A673 (cell line): ENCODE results near the gene XPO6. TPM values are rescaled to one million over a fixed set of nuclear protein-coding genes. Genes with fewer than 3 reads are reported as not detected.

Source experiments
- BruUV-seq: library from RNA; stranded (reverse); fragments of 400-500 nt; replicated peaks from 2 replicates; lab custom pipeline; 2021; lab: Mats Ljungman, UMichigan
- CTCF ChIA-PET: fragments of 300-600 bp; sonication (Branson Sonifier 250); formaldehyde crosslinking; loops from one replicate; lab custom pipeline; 2022; ENCODE audit warnings: antibody characterized with exemption; lab: Charles Lee
- POLR2A ChIA-PET: fragments of 300-600 bp; sonication (Branson Sonifier 250); formaldehyde crosslinking; loops from one replicate; lab custom pipeline; 2022; ENCODE audit warnings: antibody characterized with exemption; ENCODE audit not compliant: low non-redundant PET; lab: Charles Lee
- DNase-seq: peaks from one replicate; pipeline ENCODE4 v3.0.0-alpha.2; 2015; ENCODE audit warnings: low spot score
- H3K27ac ChIP-seq: fragments of 200-600 bp; sonication (generic); 2 replicates; pipeline ENCODE4 v1.5.1; 2016; ENCODE audit warnings: mixed run types, low read depth, mild to moderate bottlenecking, mixed read lengths, antibody characterized with exemption, low read length; ENCODE audit not compliant: poor library complexity, severe bottlenecking
- H3K27me3 ChIP-seq: fragments of 200-600 bp; sonication (generic); replicated peaks from 2 replicates; pipeline ENCODE4 v1.6.1; 2017; ENCODE audit warnings: mixed run types, low read depth, mild to moderate bottlenecking, mixed read lengths, antibody characterized with exemption, low read length; ENCODE audit not compliant: insufficient read depth, poor library complexity
- H3K36me3 ChIP-seq: fragments of 200-600 bp; sonication (generic); 2 replicates; pipeline ENCODE4 v1.6.1; 2016; ENCODE audit warnings: mixed run types, mild to moderate bottlenecking, mixed read lengths, antibody characterized with exemption, low read length; ENCODE audit not compliant: insufficient read depth, poor library complexity, severe bottlenecking
- H3K4me1 ChIP-seq: fragments of 200-600 bp; sonication (generic); 2 replicates; pipeline ENCODE4 v1.6.1; 2017; ENCODE audit warnings: mixed run types, mild to moderate bottlenecking, mixed read lengths, antibody characterized with exemption, low read length; ENCODE audit not compliant: insufficient read depth, poor library complexity, severe bottlenecking
- H3K4me3 ChIP-seq: fragments of 200-600 bp; sonication (generic); 2 replicates; pipeline ENCODE4 v1.5.1; 2016; ENCODE audit warnings: low read depth, mixed run types, mild to moderate bottlenecking, mixed read lengths, low read length; ENCODE audit not compliant: poor library complexity, severe bottlenecking
- H3K9me3 ChIP-seq: fragments of 200-600 bp; sonication (generic); 2 replicates; pipeline ENCODE4 v1.6.1; 2016; ENCODE audit warnings: mixed run types, low read depth, mild to moderate bottlenecking, mixed read lengths, antibody characterized with exemption, low read length; ENCODE audit not compliant: poor library complexity, severe bottlenecking
- EZH2 ChIP-seq: fragments of 200-600 bp; sonication (generic); IDR thresholded peaks from 2 replicates; pipeline ENCODE4 v1.6.1; 2017; ENCODE audit warnings: borderline replicate concordance, low read depth, mild to moderate bottlenecking, mixed read lengths, antibody characterized with exemption, low read length; ENCODE audit not compliant: poor library complexity, severe bottlenecking
- intact Hi-C: fragments of 100-400 bp; cut with micrococcal nuclease; formaldehyde crosslinking; loops from one replicate; pipeline ENCODE4 v1.10.0; 2022; ENCODE audit not compliant: unreplicated experiment
- total RNA-seq: library from RNA; stranded (reverse); gene quantifications from 2 replicates; pipeline ENCODE4 v1.2.3, GENCODE V29; 2021
- TF ChIP-seq, protein P1 (sequence below): fragments of 300-800, 200-600 bp; sonication (generic); conservative IDR thresholded peaks from 2 replicates; pipeline ENCODE4 v1.5.1; 2017; ENCODE audit warnings: low read depth, mild to moderate bottlenecking, antibody characterized with exemption, low read length, moderate library complexity, mixed read lengths

Gene XPO6
- total RNA-seq, 1 experiment from 2014 or later = 155 TPM

DNA sequence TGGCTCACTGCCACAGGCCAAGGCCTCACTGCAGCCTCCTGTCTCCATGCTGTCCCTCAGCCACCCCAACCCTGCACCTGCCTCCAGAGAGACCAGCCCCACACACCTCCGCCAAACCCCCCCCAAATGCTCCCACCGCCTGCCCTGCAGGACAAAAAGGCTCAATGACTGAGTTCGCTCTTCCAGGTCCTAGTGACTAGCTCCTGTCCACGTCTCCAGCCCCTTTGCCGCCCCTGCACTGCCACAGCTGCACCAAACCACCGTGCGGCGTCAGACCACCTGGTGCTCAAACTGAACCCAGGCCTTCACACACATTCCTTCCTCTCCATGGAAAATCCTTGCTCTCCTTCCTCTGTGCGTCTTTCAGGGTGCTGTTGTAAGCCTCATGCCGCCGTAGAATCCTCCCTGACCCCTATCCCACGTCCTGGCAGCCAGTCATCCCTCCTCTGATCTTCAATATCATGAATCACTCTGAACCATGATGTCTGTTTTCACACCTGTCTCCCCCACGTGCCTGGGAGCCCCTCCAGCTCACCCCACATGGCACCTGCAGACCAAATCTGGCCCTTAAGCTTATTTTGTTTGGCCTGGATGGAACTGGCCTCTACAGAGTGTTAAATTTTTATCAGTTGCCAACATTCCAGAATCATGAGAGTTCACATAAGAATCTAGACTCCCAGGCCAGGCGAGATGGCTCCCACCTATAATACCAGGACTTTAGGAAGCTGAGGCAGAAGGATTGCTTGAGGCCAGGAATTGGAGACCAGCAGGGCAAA, 144.0 kb downstream of the XPO6 start:
- Histone ChIP-seq H3K4me1 (no peaks in the 10 kb centered on the region), H3K36me3 (no peaks in the 10 kb centered on the region), H3K4me3 (no peak overlapping the region), H3K27ac (no peak overlapping the region), H3K9me3 (no peaks in the 10 kb centered on the region), H3K27me3 (peaks cover 36% of the 10 kb centered on the region)
- intact Hi-C loops = no loop called here
- no TSS peak for BruUV-seq
- no peak for DNase-seq
- CTCF ChIA-PET = no interaction called here
- TF ChIP-seq, protein P1, sequence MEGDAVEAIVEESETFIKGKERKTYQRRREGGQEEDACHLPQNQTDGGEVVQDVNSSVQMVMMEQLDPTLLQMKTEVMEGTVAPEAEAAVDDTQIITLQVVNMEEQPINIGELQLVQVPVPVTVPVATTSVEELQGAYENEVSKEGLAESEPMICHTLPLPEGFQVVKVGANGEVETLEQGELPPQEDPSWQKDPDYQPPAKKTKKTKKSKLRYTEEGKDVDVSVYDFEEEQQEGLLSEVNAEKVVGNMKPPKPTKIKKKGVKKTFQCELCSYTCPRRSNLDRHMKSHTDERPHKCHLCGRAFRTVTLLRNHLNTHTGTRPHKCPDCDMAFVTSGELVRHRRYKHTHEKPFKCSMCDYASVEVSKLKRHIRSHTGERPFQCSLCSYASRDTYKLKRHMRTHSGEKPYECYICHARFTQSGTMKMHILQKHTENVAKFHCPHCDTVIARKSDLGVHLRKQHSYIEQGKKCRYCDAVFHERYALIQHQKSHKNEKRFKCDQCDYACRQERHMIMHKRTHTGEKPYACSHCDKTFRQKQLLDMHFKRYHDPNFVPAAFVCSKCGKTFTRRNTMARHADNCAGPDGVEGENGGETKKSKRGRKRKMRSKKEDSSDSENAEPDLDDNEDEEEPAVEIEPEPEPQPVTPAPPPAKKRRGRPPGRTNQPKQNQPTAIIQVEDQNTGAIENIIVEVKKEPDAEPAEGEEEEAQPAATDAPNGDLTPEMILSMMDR = no peak
- TF ChIP-seq EZH2 = no peak
- POLR2A ChIA-PET = no interaction called here

DNA sequence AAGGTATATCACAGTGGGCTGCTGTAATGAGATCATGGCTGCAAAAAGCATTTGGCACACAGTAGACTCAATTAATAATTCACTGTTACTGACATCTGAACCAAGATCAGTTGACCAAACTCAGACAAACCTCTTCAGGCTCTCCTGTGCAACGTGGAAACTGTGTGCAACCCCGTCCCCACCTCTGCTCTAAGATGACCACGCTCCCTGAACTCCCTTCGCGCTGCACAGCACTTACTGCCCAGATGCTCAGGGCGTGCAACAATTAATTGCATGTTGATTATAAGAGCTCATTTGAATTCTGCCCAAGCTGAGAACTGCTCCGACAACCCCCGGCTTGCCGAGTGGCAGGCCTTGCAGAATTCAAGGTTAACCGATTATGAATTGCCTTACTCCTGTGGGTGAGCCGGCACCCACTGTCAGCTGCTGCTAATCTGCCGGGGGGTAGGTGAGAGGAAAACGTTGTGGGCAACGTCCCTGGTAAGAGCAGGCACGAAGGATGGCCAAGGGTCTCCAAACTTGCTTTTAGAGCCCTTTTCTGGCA, 147.0 kb downstream of the XPO6 start:
- no TSS peak for BruUV-seq
- ChIA-PET POLR2A (no interaction called here), CTCF (interaction anchor here (1.0 kb wide), 1 partner anchor 92 kb away, joined by 3 read pairs; no protein-coding TSS in a partner anchor)
- H3K4me3 ChIP-seq = no peak overlapping the region
- no peak for TF ChIP-seq EZH2
- TF ChIP-seq, protein P1 = no peak
- H3K36me3 ChIP-seq = no peaks in the 10 kb centered on the region
- H3K27me3 ChIP-seq = peaks cover 49% of the 10 kb centered on the region
- intact Hi-C loops = no loop called here
- H3K4me1 ChIP-seq = no peaks in the 10 kb centered on the region
- DNase-seq = no peak
- no peaks in the 10 kb centered on the region for H3K9me3 ChIP-seq
- H3K27ac ChIP-seq = no peak overlapping the region

DNA sequence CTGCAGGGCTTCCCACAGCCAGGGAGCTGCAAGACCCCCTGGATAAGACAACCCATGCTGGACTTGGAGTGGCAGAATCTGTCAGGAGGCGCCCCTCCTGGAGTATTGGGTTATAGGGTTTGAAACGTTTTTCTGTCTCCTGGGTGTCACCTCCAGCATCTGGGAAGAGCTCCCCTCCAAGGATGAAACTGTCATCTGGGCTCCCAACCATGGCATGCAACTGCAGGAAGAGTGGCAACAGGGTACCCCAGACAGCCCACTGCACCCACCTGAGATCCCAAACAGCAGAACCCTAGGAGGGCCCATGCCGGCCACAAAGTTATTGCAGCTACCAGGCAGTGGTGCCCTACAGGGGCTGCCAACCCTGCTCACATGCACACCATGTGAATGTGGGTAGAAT, 147.6 kb downstream of the XPO6 start:
- intact Hi-C loops = no loop called here
- Histone ChIP-seq H3K27me3 (peaks cover 55% of the 10 kb centered on the region), H3K4me1 (no peaks in the 10 kb centered on the region), H3K9me3 (no peaks in the 10 kb centered on the region), H3K27ac (no peak overlapping the region), H3K4me3 (no peak overlapping the region), H3K36me3 (no peaks in the 10 kb centered on the region)
- TF ChIP-seq, protein P1 = no peak
- TF ChIP-seq EZH2 = no peak
- POLR2A ChIA-PET = no interaction called here
- no peak for DNase-seq
- no TSS peak for BruUV-seq
- CTCF ChIA-PET = interaction anchor here (1.0 kb wide), 1 partner anchor 91 kb away, joined by 3 read pairs; no protein-coding TSS in a partner anchor
